Esophagus squamous epithelium (tissue), 4 donors: ENCODE data around the gene ARPC4.

ENCODE experiments used
- CTCF ChIP-seq, 6 experiments: fragments of 450-650 bp in 4 of 6; fragments of 200-600 bp in 2 of 6; sonication (generic) in 2 of 6; IDR thresholded peaks; one replicate each; pipeline ENCODE4 v1.5.1; 2016 to 2019; ENCODE audit warnings: antibody characterized with exemption in 6 of 6, mild to moderate bottlenecking in 4 of 6, moderate library complexity in 4 of 6
- POLR2A ChIP-seq, 4 donors: fragments of 450-650 bp; IDR thresholded peaks; one replicate each; pipeline ENCODE4 v1.6.1; 2017; ENCODE audit warnings: antibody characterized with exemption in 4 of 4, mild to moderate bottlenecking in 4 of 4, moderate library complexity in 3 of 4

GRCh38 chr3:9817436-9817835, 24.6 kb downstream of the ARPC4 start:
- TF ChIP-seq POLR2A (IDR thresholded peaks at IDR 0.05) (no peak), CTCF (IDR thresholded peaks at IDR 0.05) (no peak)
